Activated CD4-positive, alpha-beta T cell treated with anti-CD3 and anti-CD28 coated beads, Interleukin-2, amount 10 ng/mL, durations not matched to agents 24 days and 14 days (primary cell): ENCODE measurements around the gene UGT1A4. TPM values are rescaled to one million over a fixed set of nuclear protein-coding genes. Genes with fewer than 3 reads are reported as not detected.
"Not testable (repeated sequence)": the region's sequence is repeated elsewhere in the genome, so short reads cannot be mapped to it uniquely, and the experiment has no call there.

ENCODE experiments used
- DNase-seq: peaks from one replicate; pipeline ENCODE4 v3.0.0; 2022
- H3K27ac Mint-ChIP-seq: one replicate; pipeline ENCODE4 v1.8.0; 2022; ENCODE audit warnings: mild to moderate bottlenecking, mixed read lengths
- H3K27me3 Mint-ChIP-seq: one replicate; pipeline ENCODE4 v1.8.0; 2022; ENCODE audit warnings: mixed read lengths
- H3K36me3 Mint-ChIP-seq: one replicate; pipeline ENCODE4 v1.8.0; 2022; ENCODE audit warnings: low read depth, mild to moderate bottlenecking, mixed read lengths
- H3K4me1 Mint-ChIP-seq: one replicate; pipeline ENCODE4 v1.8.0; 2021; ENCODE audit warnings: mixed read lengths
- H3K4me3 Mint-ChIP-seq: one replicate; pipeline ENCODE4 v1.8.0; 2022; ENCODE audit warnings: mild to moderate bottlenecking, moderate library complexity, mixed read lengths
- H3K9me3 Mint-ChIP-seq: one replicate; pipeline ENCODE4 v1.8.0; 2021; ENCODE audit warnings: mixed read lengths
- intact Hi-C: fragments of 100-400 bp; cut with micrococcal nuclease; formaldehyde crosslinking; loops from one replicate; pipeline ENCODE4 v1.15.1; 2023
- total RNA-seq: library from RNA; stranded (reverse); gene quantifications from 2 replicates; pipeline ENCODE4 v1.2.3, GENCODE V29; 2022

UGT1A4 gene
- total RNA-seq, 1 donor from 2014 or later = not detected

GRCh38 chr2:233689501-233689900 lies 29.0 kb upstream of the UGT1A4 start:
- H3K36me3 Mint-ChIP-seq = no peaks in the 10 kb centered on the region
- no peak for DNase-seq
- H3K27ac Mint-ChIP-seq = no peak overlapping the region
- peaks cover 24% of the 10 kb centered on the region for H3K27me3 Mint-ChIP-seq
- H3K9me3 Mint-ChIP-seq = no peaks in the 10 kb centered on the region
- intact Hi-C loops = no loop called here
- H3K4me1 Mint-ChIP-seq = no peaks in the 10 kb centered on the region
- no peak overlapping the region for H3K4me3 Mint-ChIP-seq

- intact Hi-C loops = no loop called here
- peaks cover 21% of the 10 kb centered on the region for H3K27me3 Mint-ChIP-seq
These were observed 28.1 kb upstream of the UGT1A4 start for GRCh38 chr2:233690444-233690843.

GRCh38 chr2:233691443-233692433 lies 26.8 kb upstream of the UGT1A4 start:
- Mint-ChIP-seq H3K4me3 (no peak overlapping the region), H3K36me3 (no peaks in the 10 kb centered on the region), H3K9me3 (no peaks in the 10 kb centered on the region), H3K27ac (no peak overlapping the region), H3K27me3 (peaks cover 21% of the 10 kb centered on the region), H3K4me1 (no peaks in the 10 kb centered on the region)
- DNase-seq = no peak
- intact Hi-C loops = no loop called here

More at GRCh38 chr2:233690444-233690843, 28.1 kb upstream of the UGT1A4 start:
- Mint-ChIP-seq H3K27ac (no peak overlapping the region), H3K4me1 (no peaks in the 10 kb centered on the region), H3K9me3 (no peaks in the 10 kb centered on the region), H3K36me3 (no peaks in the 10 kb centered on the region), H3K4me3 (no peak overlapping the region)
- no peak for DNase-seq

- H3K27ac Mint-ChIP-seq = no peak within 1 kb of the TSS
- no peaks in the 10 kb centered on the region for H3K36me3 Mint-ChIP-seq
- peaks cover 28% of the 10 kb centered on the region for H3K27me3 Mint-ChIP-seq
- H3K4me1 Mint-ChIP-seq = no peaks in the 10 kb centered on the region
- H3K4me3 Mint-ChIP-seq = no peak within 1 kb of the TSS
- no peaks in the 10 kb centered on the region for H3K9me3 Mint-ChIP-seq
- no peak for DNase-seq
- intact Hi-C loops = no loop called here
These were observed 25.9 kb upstream of the UGT1A4 start, which contains the start of gene UGT1A6 for GRCh38 chr2:233692648-233693047. Gene UGT1A6, plus strand, starts transcription at chr2:233692890. Its CDS starts 115 bp downstream, at chr2:233693005.

- Mint-ChIP-seq H3K27me3 (peaks cover 23% of the 10 kb centered on the region), H3K4me3 (no peak overlapping the region)
These were observed 24.6 kb upstream of the UGT1A4 start for GRCh38 chr2:233693963-233694362.

GRCh38 chr2:233698740-233699139 lies 19.8 kb upstream of the UGT1A4 start:
- intact Hi-C loops = no loop called here
- DNase-seq = no peak
- Mint-ChIP-seq H3K36me3 (no peaks in the 10 kb centered on the region), H3K9me3 (no peaks in the 10 kb centered on the region), H3K4me3 (no peak overlapping the region), H3K4me1 (no peaks in the 10 kb centered on the region), H3K27me3 (peaks cover 23% of the 10 kb centered on the region), H3K27ac (no peak overlapping the region)

More at GRCh38 chr2:233693963-233694362, 24.6 kb upstream of the UGT1A4 start:
- intact Hi-C loops = no loop called here
- Mint-ChIP-seq H3K4me1 (no peaks in the 10 kb centered on the region), H3K36me3 (no peaks in the 10 kb centered on the region), H3K27ac (no peak overlapping the region), H3K9me3 (no peaks in the 10 kb centered on the region)
- no peak for DNase-seq

GRCh38 chr2:233699424-233700027 lies 19.0 kb upstream of the UGT1A4 start:
- H3K27ac Mint-ChIP-seq = no peak overlapping the region
- H3K36me3 Mint-ChIP-seq = no peaks in the 10 kb centered on the region
- H3K9me3 Mint-ChIP-seq = no peaks in the 10 kb centered on the region
- intact Hi-C loops = no loop called here
- no peaks in the 10 kb centered on the region for H3K4me1 Mint-ChIP-seq
- H3K4me3 Mint-ChIP-seq = no peak overlapping the region
- no peak for DNase-seq
- peaks cover 25% of the 10 kb centered on the region for H3K27me3 Mint-ChIP-seq

GRCh38 chr2:233700028-233700635 lies 18.4 kb upstream of the UGT1A4 start:
- intact Hi-C loops = no loop called here
- Mint-ChIP-seq H3K27ac (no peak overlapping the region), H3K4me1 (no peaks in the 10 kb centered on the region), H3K4me3 (no peak overlapping the region), H3K27me3 (peaks cover 26% of the 10 kb centered on the region), H3K9me3 (no peaks in the 10 kb centered on the region), H3K36me3 (no peaks in the 10 kb centered on the region)
- no peak for DNase-seq

- DNase-seq, H3K4me1 Mint-ChIP-seq, H3K27ac Mint-ChIP-seq, H3K4me3 Mint-ChIP-seq, intact Hi-C loops, H3K9me3 Mint-ChIP-seq, H3K36me3 Mint-ChIP-seq: not testable (repeated sequence)
- H3K27me3 Mint-ChIP-seq = peaks cover 29% of the 10 kb centered on the region
These were observed 17.7 kb upstream of the UGT1A4 start for GRCh38 chr2:233700842-233701241.

GRCh38 chr2:233702238-233702637 lies 16.3 kb upstream of the UGT1A4 start:
- DNase-seq = no peak
- peaks cover 21% of the 10 kb centered on the region for H3K27me3 Mint-ChIP-seq
- H3K36me3 Mint-ChIP-seq = no peaks in the 10 kb centered on the region
- no peak overlapping the region for H3K27ac Mint-ChIP-seq
- no peaks in the 10 kb centered on the region for H3K9me3 Mint-ChIP-seq
- no peak overlapping the region for H3K4me3 Mint-ChIP-seq
- intact Hi-C loops = no loop called here
- H3K4me1 Mint-ChIP-seq = no peaks in the 10 kb centered on the region

GRCh38 chr2:233705911-233706506 lies 12.5 kb upstream of the UGT1A4 start:
- Mint-ChIP-seq H3K4me1 (no peaks in the 10 kb centered on the region), H3K27ac (no peak overlapping the region), H3K9me3 (no peaks in the 10 kb centered on the region), H3K27me3 (peaks cover 23% of the 10 kb centered on the region), H3K4me3 (no peak overlapping the region), H3K36me3 (no peaks in the 10 kb centered on the region)
- intact Hi-C loops = no loop called here
- DNase-seq = no peak

- peaks cover 21% of the 10 kb centered on the region for H3K27me3 Mint-ChIP-seq
- no peaks in the 10 kb centered on the region for H3K36me3 Mint-ChIP-seq
- no peak for DNase-seq
- H3K9me3 Mint-ChIP-seq = no peaks in the 10 kb centered on the region
- intact Hi-C loops = no loop called here
- no peaks in the 10 kb centered on the region for H3K4me1 Mint-ChIP-seq
- no peak overlapping the region for H3K4me3 Mint-ChIP-seq
- H3K27ac Mint-ChIP-seq = no peak overlapping the region
These were observed 11.8 kb upstream of the UGT1A4 start for GRCh38 chr2:233706720-233707119.

- no peaks in the 10 kb centered on the region for H3K36me3 Mint-ChIP-seq
- H3K4me1 Mint-ChIP-seq = no peaks in the 10 kb centered on the region
- H3K9me3 Mint-ChIP-seq = no peaks in the 10 kb centered on the region
- H3K27ac Mint-ChIP-seq = no peak overlapping the region
- intact Hi-C loops = no loop called here
- peaks cover 20% of the 10 kb centered on the region for H3K27me3 Mint-ChIP-seq
- DNase-seq = no peak
- H3K4me3 Mint-ChIP-seq = no peak overlapping the region
These were observed 10.4 kb upstream of the UGT1A4 start for GRCh38 chr2:233707940-233708644.
